GM20431 (cell line): ENCODE results near the gene C2orf76.

Experiments used
- in situ Hi-C: fragments of 300-500 bp; cut with MseI, MboI; formaldehyde crosslinking; loops from one replicate; pipeline ENCODE4 v1.15.0; 2020; ENCODE audit warnings: low sequenced_read_pairs; ENCODE audit not compliant: unreplicated experiment

Gene C2orf76

DNA sequence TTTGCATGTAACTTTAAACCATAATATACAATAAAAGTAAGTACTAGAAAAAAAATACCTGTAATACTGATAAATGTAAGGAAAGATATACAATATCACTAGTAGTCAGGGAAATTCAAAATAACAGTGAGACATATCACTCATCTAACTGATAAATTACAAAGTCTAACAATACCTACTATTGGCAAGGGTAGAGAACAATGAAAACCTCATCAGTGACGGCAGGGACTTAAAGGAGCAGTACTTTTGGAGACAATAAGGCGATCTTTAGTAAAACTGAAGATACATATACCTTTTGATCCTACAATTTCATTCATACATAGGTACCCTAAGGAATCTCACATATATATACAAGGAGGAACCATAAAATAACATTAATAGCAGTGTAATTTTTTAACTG lies 24.9 kb downstream of the C2orf76 start:
- in situ Hi-C loops = no loop called here

DNA sequence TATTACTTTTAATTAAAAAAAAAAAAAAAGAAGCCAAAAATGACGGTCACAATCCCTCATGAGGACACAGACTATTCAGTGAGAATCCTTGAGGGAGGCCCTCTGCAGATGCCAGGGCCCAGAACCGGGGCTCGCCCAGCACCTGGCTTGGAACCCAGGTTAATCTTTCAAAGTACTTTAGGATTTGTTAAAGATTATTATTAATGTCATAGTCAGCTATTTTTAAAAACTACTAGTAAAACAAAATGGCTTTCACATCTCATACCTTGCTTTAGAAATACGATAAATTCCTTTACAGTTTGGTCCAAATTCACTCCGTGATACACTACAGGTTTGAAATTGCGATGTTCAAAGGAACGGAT lies 27.1 kb downstream of the C2orf76 start:
- in situ Hi-C loops = no loop called here

DNA sequence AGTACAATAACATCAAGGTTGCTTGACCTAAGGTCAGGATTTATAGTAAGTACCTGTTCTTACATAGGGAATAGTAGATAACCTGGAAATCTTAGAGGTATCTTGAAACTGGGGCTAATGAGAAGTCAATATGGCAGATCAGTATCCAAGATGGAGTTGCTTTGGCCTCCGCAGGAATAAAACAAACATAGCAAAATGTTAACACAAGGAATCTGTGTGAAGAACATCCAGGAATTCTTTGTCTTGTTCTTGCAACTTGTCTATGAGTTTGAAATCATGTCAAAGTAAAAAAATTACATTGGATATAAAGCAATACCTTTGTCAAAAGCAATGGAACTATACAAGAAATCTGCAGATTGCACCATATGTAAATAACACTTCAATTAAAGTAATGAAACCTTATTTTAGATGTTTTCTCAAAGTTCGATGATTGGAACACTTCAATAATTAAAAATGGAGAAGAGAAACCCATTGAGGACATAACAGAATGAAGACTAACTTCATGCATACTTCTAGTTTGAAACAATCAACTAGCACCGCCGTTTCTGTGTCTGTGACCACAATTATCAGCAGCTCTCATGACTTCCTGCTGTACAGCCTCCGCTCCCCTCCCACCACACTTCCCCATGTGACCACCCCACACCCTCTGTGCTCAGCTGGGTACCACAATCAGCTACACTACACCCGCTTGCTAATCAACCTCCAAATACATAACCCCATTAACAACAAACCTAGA lies 27.6 kb downstream of the C2orf76 start:
- in situ Hi-C loops = no loop called here

DNA sequence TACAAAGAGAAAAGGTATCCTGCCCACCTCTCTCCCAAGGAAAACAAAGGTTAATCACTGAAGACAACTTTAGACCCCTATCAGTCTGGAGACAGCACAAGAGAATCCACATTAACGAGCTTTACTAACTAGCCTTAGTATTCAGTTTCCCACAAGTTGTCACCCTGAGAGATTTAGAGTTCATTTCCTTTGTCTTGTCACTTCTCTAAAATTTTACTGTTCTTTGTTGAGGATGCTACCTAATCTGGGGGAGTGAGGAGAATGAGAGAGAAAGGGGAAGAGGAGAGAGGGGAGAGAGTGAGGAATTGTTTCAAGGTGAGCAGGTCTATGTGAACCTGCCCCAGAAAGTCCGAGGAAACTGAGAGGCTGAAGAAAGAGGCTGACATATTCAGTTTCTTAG lies 28.4 kb downstream of the C2orf76 start:
- in situ Hi-C loops = no loop called here

DNA sequence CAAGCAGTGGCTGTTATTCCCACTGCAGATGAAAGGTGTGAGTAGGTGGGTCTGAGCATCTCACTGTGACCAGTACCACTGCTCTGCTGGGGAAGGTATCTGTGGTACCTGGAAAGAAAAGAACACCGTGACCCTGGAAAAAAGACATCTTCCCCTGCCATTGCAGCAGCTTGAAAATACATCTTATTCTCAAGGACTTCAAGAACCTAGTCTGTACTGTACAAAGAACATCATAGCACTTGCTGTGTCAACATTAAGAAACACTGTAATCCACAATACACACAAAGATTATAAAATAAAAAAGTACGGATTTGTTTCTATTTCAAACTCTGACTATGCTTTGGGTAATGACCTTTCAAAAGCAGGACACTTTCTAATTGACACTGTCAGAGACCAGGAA lies 28.9 kb downstream of the C2orf76 start:
- in situ Hi-C loops = no loop called here

DNA sequence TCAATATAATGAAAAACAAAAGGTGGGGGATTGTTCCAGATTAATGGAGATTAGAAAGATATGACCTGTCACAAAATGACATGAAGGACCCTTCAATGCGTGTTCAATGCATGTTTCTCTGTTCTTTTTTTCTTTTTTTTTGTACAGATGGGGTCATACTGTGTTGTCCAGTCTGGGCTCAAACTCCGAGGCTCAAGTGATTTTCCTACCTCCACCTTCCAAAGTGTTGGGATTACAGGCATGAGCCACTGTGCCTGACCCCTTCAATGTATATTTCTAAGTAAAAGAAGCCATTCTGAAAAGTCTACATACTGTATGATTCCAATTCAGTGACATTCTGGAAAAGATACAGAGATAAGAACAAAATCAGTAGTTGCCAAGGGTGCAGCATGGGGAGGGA lies 32.8 kb downstream of the C2orf76 start:
- in situ Hi-C loops = no loop called here

DNA sequence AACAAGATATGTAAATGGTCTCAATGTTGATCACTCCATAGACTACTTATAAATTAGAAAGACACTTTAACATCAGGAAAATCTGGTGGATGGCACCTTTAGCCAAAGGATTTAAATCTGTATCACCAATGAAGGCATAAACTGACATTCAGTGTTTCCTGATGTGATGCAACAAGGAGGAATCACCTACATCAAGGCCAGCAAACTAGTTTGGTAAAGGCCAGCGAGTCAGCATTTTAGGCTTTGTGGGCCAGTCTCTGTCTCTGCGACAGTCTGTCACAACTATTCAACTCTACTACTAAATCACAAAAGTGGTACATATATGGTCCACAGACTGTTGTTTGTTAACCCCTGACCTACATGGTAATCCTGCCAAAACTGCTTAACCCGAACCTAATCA lies 33.3 kb downstream of the C2orf76 start:
- in situ Hi-C loops = no loop called here

DNA sequence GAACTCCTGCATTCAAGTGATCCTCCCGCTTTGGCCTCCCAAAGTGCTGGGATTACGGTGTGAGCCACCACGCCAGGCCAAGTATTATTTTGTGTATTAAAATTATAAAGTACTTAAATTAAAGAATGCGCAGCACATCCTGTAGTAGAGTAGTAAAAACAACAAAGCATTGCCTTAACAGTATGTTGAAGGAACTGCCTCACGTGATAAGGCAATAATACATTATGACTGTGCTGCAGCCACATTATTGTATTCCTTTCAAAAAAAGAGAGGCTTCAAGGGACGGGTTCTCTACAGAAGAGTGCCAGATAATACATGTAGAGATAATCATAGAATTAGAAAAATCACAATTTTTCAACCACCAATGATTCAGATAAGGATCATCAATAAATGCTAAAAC lies 33.7 kb downstream of the C2orf76 start:
- in situ Hi-C loops = no loop called here

DNA sequence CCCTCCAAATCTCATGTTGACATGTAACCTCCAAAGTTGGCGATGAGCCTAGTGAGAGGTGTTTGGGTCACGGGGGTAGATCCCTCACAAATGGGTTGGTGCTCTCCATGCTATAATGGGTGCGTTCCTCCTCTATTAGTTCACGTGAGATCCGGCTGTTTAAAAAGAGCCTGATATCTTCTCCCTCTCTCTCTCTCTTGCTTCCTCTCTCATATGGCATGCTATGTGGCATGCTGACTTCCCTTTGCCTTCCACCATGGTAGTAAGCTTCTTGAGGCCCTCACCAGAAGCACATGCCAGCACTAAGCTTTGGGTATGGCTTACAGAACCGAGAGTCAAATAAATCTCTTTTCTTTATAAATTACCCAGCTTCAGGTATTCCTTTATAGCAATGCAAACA lies 39.2 kb downstream of the C2orf76 start:
- in situ Hi-C loops = no loop called here

DNA sequence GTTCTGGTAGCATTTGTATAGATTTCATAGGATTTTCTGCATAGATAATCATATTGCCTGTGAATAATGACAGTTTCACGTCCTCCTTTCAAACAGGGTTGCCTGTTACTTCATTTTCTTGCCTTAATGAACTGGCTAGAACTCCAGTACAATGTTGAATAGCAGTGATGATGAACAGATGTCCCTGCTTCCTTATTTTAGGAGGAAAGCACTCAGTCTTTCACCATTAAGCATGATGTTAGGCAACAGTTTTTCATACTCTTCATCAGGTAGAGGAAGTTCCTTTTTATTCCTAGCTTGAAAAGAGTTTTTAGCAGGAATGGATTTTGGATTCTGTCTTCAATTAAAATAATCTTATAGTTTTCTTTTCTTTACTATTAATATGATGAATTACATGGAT lies 39.7 kb downstream of the C2orf76 start:
- in situ Hi-C loops = no loop called here

DNA sequence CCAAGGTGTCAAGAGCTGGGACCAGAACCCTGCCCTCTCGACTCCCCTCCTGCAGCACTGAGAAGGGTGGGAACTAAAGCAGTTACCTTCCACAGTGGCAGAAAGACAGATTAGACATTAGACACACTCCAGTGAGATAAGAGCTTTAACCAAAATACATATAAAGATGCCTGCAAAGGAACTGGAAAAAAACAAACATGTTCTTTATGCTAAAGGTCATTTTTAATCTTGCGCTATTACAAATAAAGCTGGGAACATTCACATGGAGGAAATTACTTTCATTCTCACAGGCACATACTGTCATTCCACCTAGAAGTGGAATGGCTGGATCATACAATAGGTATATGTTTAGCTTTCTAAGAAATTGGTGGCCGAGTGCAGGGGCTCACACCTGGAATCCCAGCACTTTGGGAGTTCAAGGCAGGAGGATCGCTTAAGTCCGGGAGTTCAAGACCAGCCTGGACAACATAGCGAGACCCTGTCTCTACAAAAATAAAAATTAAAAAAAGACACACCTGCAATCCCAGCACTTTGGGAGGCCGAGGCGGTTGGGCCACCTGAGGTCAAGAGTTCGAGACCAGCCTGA lies 41.9 kb downstream of the C2orf76 start:
- in situ Hi-C loops = no loop called here

DNA sequence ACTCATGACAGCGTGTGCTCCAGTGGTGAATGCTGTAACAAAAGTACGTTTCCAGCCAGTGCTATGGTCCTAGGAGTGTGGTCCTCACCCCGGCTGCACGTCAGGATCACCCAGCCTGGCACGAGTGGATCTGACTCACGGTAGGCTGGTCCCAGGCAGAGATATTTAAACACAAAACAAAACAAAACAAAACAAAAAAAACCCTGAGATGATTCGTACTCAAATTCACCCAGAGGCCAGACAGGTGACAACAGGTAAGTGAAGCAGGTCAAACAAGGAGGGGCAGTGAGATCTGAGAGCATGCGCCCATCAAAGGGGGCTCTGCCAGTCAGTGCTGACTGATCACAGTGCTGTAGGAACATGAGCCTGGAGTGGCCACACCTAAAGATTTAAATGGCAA lies 43.2 kb downstream of the C2orf76 start:
- in situ Hi-C loops = no loop called here

DNA sequence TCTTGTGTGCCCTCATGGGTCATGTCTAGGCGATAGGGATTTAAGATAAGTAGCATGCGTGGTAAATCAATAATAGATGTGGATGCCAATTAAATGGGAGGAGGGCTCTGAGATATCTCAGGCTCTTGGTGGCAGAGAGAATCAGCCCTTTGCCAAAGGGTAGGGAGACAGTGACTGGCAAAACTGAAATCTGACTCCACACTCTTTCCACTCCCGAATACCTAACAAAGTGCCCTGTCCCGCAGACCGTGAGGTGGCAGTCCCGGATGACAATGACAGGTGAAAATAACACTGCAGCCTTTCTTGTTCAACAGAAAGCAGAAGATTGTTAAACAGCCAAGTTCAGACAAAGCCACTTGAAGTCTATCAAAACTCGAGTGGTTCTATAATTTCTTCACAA lies 47.0 kb downstream of the C2orf76 start:
- in situ Hi-C loops = no loop called here

DNA sequence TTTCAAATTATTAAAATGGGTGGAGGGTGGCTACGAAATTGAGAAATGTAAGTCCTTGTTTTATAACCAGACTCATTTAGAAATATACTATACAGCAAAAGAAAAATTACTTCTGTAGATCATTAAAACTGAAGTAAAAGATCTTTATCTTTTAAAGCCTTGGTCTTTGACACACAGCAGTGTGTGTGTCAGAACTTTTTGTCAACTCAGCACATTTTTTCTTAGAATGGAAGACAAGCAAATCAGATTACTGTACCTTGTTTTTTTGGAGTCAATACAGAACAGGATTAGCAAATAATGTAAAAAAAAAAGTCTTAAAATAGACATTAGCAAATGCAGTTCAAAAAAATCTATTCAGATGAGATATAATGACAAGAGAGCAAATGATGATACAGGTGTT lies 49.1 kb downstream of the C2orf76 start:
- in situ Hi-C loops = no loop called here

DNA sequence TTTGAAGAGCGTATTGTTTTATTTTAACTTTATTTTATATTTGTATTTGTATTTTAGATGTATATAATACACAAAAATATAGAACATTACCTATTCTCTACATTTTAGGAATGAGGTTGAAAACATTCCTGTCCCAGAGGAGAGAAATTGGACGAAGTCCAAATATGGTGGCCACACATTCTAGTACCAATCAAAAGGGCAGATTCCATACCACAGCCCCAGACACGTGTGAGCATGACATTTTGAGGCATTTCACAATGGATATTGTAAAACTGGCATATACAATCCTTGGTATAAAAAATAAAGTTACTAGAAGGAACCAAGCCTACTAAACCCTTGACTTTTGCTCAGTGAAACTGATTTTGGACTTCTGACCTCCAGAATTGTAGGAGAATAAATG lies 50.6 kb downstream of the C2orf76 start:
- in situ Hi-C loops = no loop called here

DNA sequence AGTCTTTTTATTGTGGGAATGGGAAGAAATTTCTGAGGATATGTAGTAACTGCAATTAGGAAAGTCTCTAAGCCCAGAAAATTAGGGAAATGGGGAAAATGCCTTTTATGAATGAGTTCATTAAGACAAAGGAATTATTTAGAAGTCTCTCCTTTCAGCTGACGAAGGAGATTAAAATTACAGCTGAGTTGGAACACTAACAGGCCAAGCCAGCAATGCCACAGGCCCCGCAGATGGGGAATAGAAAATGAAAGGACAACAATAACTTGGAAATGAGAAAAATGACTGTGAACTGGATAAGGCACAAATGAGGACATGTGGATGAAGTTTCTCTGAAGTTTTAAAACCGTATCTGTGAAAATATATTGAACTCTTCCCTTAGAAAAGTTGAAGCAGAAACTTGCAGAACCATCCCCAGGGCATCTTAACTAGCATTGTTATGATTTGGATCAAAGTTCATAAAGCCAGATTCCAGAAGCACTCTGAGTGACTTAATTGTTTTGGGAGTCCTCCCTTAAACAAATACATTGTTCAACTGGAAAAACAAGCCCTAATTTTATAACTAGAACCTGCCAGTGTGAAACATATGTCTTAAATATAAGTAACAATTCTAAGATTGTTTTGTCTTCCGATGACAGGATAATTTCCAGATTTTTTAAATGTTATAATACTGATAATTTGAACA lies 51.3 kb downstream of the C2orf76 start:
- in situ Hi-C loops = no loop called here

DNA sequence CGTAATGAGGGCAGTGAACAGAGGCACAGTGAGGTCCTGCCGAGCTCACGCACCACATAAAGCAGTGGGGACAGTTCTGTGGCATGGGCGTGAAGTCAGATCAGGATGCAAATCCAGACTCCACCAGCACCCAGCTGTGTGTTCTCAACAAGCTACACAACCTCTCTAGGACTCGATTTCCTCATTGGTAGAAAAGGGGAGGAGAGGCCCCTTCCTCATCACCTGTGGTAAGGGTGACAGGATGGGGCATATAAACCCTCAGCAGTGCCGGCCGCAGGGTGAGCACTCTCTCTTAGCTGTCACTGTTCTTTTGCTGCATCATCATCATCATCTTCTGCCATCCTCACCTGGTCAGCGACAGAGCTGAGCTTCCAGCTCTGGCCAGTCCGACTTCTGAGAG lies 54.8 kb downstream of the C2orf76 start:
- in situ Hi-C loops = no loop called here

DNA sequence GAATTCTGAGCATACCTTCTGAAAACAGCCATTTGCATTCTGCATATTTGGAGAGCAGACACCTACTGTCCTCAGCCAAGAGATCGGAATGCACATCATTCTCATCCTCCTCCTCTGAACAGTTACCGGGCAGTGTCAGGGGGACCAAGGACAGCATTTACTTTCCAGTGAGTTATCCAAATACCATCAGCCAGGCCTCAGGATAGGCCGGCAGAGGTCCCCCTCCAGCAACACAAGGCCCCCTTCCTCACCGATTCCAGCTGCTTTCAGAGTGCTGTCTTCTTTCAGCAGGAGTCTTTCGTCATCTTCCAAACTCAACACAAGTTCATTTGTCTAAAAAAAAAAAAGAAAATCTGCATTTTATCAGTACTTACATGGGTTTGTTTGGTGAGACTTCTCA lies 55.3 kb downstream of the C2orf76 start:
- in situ Hi-C loops = no loop called here

DNA sequence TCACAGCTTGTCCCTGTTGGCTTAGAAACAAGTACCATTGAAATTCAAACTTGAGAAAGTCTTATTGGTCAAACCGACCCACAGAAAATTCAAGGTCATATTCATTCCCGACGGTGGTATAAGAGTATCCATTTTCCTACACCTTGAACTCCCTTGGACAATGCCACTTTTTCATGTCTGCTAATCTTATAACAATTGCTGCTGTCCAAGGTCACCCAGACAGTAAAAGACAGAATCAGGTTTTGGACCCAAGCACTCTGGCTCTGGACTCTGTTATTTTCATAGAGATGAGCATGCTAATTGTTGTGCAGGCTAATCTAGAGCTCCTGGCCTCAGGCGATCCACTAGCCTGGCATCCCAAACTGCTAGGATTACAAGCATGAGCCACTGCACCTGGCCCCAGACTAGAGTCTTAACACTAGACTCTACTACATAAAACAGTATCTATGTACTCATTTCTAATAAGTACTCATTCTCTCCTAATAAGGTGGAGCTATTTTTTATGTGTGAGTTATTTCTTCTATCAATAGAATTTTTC lies 57.8 kb downstream of the C2orf76 start:
- in situ Hi-C loops = no loop called here

DNA sequence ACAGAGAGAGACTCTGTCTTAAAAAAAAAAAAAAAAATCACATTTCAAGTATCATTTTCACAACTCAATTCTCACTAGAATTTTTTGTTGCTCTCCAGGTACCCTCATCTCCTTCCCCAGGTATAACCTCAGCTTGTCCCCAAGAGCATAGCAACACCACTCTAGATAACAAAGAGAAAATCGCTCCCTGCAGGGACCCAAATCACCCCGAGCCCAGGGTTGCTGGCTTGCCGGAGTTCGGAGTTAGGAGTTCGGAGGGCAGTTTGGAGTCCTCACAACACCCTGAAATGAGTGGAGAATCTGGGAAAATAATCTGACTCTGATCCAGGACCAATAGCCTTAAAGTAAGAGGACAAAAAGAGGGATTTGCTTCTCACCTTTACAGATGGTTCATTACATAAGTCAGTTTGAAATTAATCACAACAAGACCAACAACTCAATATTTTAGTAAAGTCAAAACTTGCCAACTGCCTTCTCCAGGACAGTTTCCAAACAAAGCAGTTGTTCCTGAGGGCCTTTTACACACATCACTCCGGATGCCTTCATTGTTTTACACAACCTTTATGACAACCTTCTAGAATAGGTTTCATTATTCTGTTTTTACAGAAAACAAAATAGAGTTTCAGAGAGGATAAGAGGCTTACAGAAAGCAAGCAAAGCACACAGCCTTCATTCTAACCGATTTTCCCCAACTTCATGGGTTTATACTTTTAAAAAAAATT lies 59.1 kb downstream of the C2orf76 start:
- in situ Hi-C loops = no loop called here

DNA sequence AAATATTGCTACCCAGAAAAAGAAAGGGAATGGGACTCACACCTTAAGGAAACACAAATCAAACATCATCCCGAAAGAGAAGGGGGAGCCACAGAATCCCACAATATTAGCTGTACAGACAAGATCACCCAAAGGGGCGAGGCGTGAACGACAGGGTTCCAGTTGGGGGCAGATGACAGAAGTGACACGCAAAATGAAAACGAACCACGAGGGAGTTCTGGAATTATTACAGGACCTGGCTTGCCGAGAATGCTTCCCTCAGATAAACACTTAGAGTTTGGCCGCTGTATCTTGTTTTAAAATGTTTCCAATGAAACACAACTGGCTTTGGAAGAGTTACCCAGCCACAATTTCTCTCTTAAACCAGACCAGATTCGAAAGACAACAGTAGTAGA lies 60.4 kb downstream of the C2orf76 start:
- in situ Hi-C loops = no loop called here
